Upper lobe of right lung (tissue), 1 donor: ENCODE data around the gene KIZ. TPM values are rescaled to one million over a fixed set of nuclear protein-coding genes. Genes with fewer than 3 reads are reported as not detected.

Experiments used
- ATAC-seq: fragments of 200-7000 bp; cut with Tn5 transposase; one replicate; pipeline ENCODE4 v1.9.1; 2020; ENCODE audit warnings: mild to moderate bottlenecking, moderate library complexity
- DNase-seq: peaks from one replicate; pipeline ENCODE4 v3.0.0-alpha.2; 2020
- H3K27ac ChIP-seq: fragments of 200-600 bp; one replicate; pipeline ENCODE4 v1.8.0; 2022
- H3K27me3 ChIP-seq: fragments of 200-600 bp; one replicate; pipeline ENCODE4 v1.8.0; 2022; ENCODE audit warnings: mild to moderate bottlenecking
- H3K36me3 ChIP-seq: fragments of 200-600 bp; one replicate; pipeline ENCODE4 v1.8.0; 2022
- H3K4me1 ChIP-seq: fragments of 200-600 bp; one replicate; pipeline ENCODE4 v1.8.0; 2022
- H3K4me3 ChIP-seq: fragments of 200-600 bp; one replicate; pipeline ENCODE4 v1.8.0; 2022; ENCODE audit warnings: mild to moderate bottlenecking
- H3K9me3 ChIP-seq: fragments of 200-600 bp; one replicate; pipeline ENCODE4 v1.8.0; 2022
- CTCF ChIP-seq: fragments of 200-600 bp; IDR thresholded peaks from one replicate; pipeline ENCODE4 v1.8.0; 2022; ENCODE audit warnings: antibody characterized with exemption
- intact Hi-C: fragments of 100-400 bp; cut with DNase I; formaldehyde crosslinking; loops from one replicate; pipeline ENCODE4 v1.11.0; 2022
- total RNA-seq: library from RNA; stranded (reverse); fragmentation: NEBNext Ultra II Directional; extraction: Animal tissue kit (Norgen Biotek cat#: 25700); gene quantifications from one replicate; pipeline ENCODE4 v1.2.1, GENCODE V29; 2021
- donor health status: DM: no; HTN: yes; CAD: no; lungs with severe emphysema.

KIZ gene
- total RNA-seq, 1 donor from 2014 or later: 16.2 TPM

- DNase-seq (no peak), ATAC-seq (no peak)
- Histone ChIP-seq H3K27ac (no peak overlapping the region), H3K27me3 (no peaks in the 10 kb centered on the region), H3K4me1 (no peaks in the 10 kb centered on the region), H3K4me3 (no peak overlapping the region), H3K36me3 (no peaks in the 10 kb centered on the region), H3K9me3 (no peaks in the 10 kb centered on the region)
- no peak for TF ChIP-seq CTCF
- intact Hi-C loops: no loop called here
These were observed 29.4 kb downstream of the KIZ start for GRCh38 chr20:21155268-21155667.

GRCh38 chr20:21156266-21156665 is 30.4 kb downstream of the KIZ start:
- no peaks in the 10 kb centered on the region for H3K9me3 ChIP-seq
- H3K4me3 ChIP-seq: no peak overlapping the region
- TF ChIP-seq CTCF: no peak
- ATAC-seq (no peak), DNase-seq (no peak)
- intact Hi-C loops: no loop called here
- H3K4me1 ChIP-seq: no peaks in the 10 kb centered on the region
- H3K36me3 ChIP-seq: no peaks in the 10 kb centered on the region
- H3K27me3 ChIP-seq: no peaks in the 10 kb centered on the region
- no peak overlapping the region for H3K27ac ChIP-seq

GRCh38 chr20:21157006-21157405 is 31.1 kb downstream of the KIZ start:
- H3K9me3 ChIP-seq: no peaks in the 10 kb centered on the region
- no peak for TF ChIP-seq CTCF
- intact Hi-C loops: no loop called here
- H3K36me3 ChIP-seq: peaks cover 7% of the 10 kb centered on the region
- no peak for DNase-seq
- ATAC-seq: no peak
- no peaks in the 10 kb centered on the region for H3K27me3 ChIP-seq
- no peak overlapping the region for H3K4me3 ChIP-seq
- no peak overlapping the region for H3K27ac ChIP-seq
- H3K4me1 ChIP-seq: no peaks in the 10 kb centered on the region

- Histone ChIP-seq H3K4me3 (no peak overlapping the region), H3K27ac (no peak overlapping the region), H3K36me3 (peaks cover 18% of the 10 kb centered on the region), H3K27me3 (no peaks in the 10 kb centered on the region), H3K4me1 (no peaks in the 10 kb centered on the region), H3K9me3 (no peaks in the 10 kb centered on the region)
- no peak for DNase-seq
- TF ChIP-seq CTCF: no peak
- no peak for ATAC-seq
- intact Hi-C loops: no loop called here
These were observed 33.9 kb downstream of the KIZ start for GRCh38 chr20:21159658-21160380.

- Histone ChIP-seq H3K4me1 (no peaks in the 10 kb centered on the region), H3K4me3 (no peak overlapping the region), H3K27me3 (no peaks in the 10 kb centered on the region), H3K9me3 (no peaks in the 10 kb centered on the region), H3K27ac (no peak overlapping the region), H3K36me3 (peaks cover 18% of the 10 kb centered on the region)
- TF ChIP-seq CTCF: no peak
- intact Hi-C loops: no loop called here
- no peak for DNase-seq
- no peak for ATAC-seq
These were observed 36.0 kb downstream of the KIZ start for GRCh38 chr20:21161926-21162325.

GRCh38 chr20:21162631-21163030 is 36.7 kb downstream of the KIZ start:
- DNase-seq (no peak), ATAC-seq (no peak)
- TF ChIP-seq CTCF: no peak
- peaks cover 18% of the 10 kb centered on the region for H3K36me3 ChIP-seq
- H3K9me3 ChIP-seq: no peaks in the 10 kb centered on the region
- intact Hi-C loops: no loop called here
- no peaks in the 10 kb centered on the region for H3K27me3 ChIP-seq
- no peak overlapping the region for H3K27ac ChIP-seq
- no peaks in the 10 kb centered on the region for H3K4me1 ChIP-seq
- H3K4me3 ChIP-seq: no peak overlapping the region
